GM18520 (cell line): Measurements from ENCODE around the gene PAXX.

Source experiments
- ATAC-seq: cut with Tn5 transposase; IDR thresholded peaks from one replicate; pipeline ENCODE4 v1.9.1; 2021; ENCODE audit not compliant: unreplicated experiment

PAXX gene

DNA sequence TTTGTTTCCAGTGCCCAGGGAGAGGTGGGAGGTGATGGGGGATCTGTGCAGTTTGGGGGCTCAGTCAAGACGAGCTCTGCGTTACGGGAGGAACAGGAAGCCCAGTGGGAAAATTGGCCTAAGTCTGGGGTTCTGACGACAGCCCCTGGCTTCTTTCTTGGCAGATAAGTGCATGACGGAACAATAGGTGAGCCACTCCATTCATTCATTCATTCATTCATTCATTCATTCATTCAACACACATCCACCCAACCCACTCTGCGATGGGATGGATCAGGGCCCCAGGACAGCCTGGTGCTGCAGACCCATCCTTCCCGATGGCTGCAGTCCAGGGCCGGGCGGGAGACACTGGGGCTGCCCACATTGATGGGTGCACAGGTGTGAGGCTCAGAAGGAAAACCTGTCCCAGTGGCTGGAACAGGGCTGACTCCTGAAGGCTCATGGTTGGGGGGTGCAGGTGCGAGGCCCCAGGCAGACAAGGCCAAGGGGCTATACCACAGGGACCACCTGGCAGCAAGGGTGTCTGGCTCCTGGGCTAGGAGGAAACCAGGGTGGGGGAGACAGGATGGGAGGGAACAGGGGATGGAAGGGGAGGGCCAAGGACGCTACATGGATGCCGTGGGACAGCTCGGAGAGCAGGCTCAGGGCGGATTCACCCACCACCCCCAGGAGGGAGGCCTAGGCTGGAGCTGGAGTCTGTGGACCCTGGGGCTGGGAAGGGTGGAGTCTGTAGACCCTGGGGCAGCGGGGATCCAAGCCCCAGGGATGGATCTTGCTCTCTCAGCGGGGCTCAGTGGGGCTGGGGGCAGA lies 11.3 kb upstream of the PAXX start:
- ATAC-seq = no peak

DNA sequence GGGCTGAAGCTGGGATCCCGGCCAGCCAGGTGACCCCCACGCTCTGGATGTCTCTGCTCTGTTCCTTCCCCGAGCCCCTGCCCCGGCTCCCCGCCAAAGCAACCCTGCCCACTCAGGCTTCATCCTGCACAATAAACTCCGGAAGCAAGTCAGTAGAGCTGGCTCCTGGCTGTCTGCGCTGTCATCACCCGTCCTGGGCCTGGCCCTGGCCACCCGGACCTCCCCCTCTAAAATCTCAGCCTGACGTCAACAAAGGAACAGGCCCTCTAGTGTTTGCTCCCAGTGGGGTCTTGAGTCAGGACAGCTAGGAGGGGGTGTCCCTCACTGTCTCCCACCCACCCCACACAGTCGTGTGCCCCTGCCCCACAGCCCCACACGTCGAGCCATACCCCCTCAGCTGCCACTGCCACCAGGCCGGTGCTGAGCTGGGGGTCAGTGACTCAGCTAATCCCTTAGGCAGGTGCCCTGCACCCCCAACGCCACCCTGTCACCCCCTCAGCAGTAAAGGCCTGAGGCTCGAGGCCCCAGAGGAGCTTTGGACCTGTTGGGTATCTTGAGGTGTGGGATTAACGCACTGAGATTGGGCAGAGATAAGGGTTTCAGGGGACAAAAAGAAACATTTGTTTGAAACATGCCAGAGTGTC lies 10.5 kb upstream of the PAXX start:
- ATAC-seq = no peak

DNA sequence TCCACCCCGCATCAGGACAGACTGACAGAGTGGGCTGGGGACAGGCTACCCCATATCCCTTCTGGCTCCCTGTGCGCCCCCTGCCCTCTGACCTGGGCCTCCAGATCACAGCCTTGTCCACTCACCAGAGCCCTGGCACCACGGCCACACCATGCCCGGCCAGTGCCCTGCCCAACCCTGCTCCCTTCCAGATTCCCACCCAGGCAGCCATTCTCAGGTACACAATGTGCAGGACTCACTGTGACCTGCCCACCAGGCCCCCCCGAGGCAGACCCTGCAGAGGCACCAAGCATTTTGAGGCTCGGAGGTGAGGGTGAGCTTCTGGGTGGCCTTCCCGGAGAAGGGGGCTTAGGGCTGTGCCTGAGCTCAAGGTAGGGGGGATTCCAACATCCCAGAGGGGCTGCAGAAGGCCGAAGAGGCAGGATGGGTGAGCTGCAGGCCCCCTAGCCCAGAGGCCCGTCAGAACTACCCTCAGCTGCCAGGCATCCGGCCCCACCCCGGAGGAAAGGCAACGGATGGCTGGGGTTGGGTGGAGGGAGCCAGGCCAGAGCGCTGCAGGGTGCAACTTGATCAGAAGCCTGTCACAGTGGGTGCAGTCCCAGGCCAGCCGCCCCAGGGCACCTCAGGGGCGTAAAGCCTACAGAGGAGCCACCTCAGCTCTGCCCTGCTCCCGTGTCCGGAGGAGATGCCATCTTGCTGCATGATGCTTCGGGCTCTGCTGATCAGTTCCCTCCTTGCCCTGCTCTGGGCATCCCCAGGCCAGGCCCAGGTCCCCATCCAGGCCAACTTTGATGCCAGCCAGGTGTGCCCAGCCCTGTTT lies 9.8 kb upstream of the PAXX start, which contains the start of gene LCNL1:
TSS of gene LCNL1 (plus strand) at position 762 of the 820 bp plus-strand sequence. CDS start 594 bp downstream, outside the sequence.
- no peak for ATAC-seq

DNA sequence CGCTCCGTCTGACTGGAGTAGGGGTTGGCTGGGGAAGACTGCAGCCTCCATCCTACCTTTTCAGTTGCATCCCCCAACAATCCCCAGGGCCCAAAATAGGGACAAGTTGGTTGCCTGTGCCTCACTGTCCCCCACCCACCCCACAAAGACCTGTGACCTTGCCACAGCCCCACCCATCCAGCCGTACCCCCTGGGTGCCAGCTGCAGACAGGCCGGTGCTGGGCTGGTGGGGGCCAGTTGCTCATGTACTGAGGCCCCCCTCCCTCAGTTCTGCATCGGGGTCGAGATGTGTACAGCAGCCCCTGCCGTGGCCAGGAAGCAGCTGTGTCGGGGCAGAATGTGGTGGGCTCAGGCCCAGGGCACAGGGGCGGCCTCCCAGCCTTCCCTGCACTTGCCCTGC lies 9.1 kb upstream of the PAXX start:
- ATAC-seq = no peak

DNA sequence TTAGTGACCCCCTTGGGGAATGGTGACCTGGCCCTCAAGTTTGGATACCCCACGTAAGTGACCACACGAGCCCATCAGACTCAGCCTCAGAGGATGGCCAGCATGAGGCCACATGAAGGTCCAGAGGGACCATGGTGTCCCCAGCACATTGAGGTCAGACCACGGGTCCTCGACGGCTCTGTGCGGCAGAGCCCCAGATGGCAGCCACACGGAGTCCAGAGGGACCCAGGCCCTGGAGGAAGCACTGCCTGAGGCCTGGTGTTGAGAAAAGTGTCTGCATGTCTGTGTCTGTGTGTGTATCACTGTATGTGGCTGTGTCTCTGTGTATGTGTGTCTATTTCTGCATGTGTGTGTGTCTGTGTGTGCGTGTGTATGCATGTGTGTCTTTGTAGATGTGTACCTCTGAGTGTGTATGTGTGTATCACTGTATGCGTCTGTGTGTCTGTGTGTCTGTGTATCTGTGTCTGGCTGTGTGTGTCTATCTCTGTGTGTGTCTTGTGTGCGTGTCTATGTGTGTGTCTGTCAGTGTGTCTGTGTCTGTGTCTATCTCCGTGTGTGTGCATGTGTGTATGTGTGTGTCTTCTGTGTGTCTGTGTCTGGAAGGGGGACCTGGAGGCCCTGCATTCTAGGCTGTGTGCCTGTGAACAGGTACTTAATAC lies 8.4 kb upstream of the PAXX start:
- ATAC-seq = no peak

DNA sequence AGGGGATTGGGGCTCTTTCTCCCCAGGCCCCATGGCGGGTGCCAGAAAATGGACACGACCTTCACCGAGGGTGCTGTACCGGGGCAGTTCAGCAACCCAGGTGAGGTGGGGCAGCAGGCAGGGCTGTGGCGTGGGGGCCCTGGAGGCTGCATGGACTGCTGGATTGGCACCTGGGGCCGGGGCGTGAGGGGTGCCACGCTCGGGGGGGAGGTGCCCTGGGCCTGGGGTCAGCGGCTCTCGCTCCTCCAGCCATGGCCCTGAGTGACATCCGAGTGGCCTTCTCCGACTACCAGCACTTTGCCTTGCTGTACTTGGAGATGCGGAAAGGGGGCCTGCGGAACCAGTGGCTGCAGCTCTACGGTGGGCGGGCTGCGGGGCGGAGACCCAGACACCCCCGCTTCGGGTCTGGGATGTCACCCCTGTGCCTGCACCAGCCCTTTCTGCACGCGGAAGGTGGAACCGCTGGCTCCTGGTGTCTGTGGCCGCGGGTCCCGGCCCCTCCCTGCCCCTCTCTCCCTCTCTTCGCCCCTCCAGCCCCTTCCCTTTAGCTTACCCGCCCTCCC lies 7.7 kb upstream of the PAXX start:
- no peak for ATAC-seq

DNA sequence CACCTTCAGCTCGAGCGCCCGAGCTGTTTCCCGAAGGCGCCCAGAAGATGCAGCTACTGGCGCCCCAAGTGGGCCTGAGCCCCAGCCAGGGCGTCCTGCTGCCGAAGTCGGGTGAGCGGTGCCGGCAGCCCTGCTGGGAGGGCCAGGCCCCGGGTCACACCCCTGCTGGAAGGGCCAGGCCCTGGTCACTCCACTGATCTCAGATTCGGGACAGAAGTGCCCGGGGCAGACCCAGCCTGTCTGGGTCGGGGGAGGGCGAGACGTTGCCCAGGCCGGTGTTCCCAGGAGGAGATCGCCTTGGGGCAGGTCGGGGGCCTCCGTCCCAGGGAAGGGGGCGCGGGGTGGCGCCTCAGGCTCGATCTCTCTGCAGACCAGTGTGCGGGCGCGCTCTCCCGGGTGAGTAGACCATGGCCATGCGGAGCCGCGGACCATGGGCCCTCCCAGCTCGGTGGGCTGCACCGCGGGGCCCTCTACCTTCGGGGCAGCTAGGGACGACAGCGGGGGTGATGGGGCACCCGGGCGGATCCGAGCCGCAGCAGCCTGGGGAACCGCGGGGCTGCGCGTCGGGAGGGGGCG lies 7.1 kb upstream of the PAXX start:
- no peak for ATAC-seq

DNA sequence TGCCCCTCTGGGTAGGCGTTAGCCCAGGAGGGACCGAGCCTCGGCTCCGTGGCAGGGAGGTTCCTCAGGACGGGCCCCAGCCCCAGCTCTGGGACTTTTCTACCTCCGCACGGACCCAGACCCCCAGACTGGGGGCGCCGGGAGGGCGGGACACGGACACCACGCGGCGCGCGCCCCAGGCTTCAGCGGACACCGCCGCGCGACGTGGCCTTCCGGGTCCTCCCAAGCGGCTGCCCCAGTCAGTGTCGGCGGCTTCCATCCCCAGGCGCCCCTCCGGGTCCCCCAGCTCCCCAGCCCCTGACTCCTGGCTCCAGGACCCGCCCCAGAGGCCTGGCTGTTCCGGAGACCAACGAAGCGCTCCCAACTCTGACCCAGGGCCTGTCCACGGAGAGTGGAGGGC lies 6.4 kb upstream of the PAXX start:
- ATAC-seq = no peak

DNA sequence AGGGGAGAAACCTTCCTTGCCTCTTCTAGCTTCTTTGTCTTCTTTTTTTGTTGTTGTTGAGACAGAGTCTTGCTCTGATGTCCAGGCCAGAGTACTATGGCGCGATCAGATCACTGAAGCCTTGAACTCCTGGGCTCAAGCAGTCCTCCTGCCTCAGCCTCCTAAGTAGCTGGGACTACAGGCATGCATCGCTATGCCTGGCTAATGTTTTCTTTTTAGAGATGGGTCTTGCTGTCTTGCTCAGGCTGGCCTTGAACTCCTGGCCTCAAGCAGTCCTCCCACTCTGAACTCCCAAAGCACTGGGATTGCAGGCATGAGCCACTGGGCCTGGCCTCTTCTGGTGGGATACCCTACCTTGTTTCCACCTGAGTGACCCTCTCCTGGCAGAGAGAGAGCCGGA lies 3.4 kb upstream of the PAXX start:
- ATAC-seq = no peak

DNA sequence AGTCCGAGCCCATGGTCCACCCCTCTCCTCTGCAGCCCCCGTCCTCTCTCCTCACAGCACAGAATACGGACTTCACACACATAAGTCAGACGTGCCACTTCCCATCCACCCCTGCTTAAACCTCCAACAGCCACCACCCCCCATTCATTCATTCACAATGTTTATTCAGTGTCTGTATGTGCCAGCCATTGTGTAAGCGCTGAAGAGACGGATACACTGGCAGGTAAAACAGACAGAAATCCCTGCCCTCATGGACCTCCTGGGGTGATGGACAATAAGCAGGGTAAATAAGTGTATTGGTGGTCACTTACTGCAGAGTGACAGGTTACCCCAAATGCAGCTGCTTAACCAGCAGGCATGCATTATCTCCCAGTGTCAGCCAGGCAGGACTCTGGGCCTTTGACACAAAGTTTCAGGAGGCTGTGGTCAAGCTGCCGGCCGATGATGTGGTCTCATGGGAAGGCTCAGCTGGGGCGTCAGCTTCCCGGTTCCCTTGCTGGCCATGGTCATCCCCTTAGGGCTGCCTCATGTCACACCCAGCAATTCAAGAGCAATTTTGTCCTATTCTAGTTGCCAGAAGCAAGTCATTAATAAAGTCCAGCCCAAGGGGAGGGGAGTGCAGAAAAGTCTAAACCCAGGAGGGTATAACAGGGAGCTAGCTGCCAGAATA lies 1.8 kb upstream of the PAXX start:
- no peak for ATAC-seq

DNA sequence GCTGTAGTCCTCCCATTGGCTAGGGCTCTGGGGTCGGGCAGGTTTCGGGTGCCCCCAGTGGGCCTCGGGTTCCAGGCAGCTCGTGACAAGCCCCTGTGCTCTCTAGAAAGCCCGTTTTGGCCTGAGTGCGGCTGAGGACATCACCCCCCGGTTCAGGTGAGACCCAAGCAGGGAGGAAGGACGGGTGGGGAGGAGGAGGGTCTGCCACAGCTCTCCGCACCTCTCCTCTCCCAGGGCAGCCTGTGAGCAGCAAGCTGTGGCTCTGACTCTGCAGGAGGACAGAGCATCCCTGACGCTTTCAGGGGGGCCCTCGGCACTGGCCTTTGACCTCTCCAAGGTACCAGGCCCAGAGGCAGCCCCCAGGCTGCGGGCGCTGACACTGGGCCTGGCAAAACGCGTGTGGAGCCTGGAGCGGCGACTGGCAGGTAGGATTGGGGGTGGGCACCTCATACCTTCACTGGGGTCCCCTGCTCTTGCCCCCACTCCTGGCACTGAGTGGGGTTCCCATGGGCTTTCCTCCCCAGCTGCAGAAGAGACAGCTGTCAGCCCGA lies 672 bp downstream of the PAXX start:
- no peak for ATAC-seq

DNA sequence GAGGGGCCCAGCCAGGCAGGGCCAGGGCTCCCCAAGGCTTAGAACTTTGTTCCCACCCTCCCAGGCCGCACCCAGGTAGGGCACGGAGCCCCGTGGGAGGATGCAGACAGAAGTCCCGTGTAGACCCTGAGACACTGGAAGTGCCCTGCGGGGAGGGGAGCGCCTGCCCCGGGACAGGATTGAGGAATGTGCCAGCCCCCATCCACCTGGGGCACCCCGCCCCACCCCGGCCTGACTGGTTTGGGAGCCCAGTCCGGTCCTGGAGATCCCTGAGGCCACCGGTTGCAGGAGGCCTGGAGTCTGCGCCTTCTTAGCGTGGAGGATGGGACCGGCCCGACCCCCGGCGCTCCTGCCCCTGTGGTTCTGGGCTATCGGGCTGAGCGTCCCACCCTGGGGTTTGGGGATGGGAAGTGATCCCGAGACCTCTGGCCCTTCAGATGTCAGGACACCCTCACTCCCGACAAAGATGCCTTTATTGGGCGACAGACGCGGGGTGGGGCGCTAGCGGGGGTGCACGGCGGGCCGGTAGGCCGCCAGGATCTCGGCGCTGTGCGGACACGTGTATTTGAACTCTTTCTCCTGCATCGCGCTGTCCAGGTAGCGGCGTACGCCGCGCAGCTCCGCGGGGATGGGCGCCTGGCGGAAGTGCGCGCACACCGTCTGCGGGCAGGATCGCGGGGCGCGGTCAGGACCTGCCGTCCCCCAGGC lies 2.1 kb downstream of the PAXX start:
- no peak for ATAC-seq

DNA sequence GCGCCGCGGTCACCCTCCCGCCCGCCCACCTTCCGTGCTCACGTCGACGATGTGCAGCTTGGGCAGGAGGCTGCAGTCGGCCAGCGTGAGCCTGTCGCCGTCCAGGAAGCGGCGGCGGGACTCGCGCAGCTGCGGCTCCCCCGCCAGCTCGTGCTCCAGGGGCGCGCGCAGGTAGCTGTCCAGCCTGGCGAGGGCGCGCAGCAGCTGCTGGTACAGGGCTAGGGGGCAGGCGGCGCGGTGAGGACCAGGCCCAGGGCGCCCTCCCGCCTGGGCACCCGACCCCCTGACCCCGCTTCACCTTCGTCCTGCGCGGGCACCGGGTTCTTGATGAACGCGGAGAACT lies 2.6 kb downstream of the PAXX start:
- no peak for ATAC-seq

DNA sequence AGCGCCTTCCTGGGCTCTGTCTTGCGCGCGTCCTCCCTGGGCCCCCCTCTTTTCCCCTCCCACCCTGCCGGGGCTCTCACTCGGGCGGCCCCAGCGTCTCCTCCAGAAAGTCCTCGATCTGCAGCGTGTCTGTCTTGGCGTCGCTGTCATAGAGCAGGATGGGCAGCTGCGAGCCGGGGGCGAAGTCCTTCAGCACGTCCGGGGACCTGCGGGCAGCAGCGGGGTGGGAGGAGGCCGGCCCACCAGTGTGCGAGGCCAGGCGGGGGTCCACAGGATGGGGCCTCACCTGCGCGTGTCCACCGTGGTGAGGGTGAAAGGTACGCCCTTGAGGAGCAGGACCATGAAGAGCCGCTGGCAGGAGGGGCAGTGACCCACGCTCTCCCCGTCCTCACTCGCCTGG lies 3.1 kb downstream of the PAXX start:
- no peak for ATAC-seq

DNA sequence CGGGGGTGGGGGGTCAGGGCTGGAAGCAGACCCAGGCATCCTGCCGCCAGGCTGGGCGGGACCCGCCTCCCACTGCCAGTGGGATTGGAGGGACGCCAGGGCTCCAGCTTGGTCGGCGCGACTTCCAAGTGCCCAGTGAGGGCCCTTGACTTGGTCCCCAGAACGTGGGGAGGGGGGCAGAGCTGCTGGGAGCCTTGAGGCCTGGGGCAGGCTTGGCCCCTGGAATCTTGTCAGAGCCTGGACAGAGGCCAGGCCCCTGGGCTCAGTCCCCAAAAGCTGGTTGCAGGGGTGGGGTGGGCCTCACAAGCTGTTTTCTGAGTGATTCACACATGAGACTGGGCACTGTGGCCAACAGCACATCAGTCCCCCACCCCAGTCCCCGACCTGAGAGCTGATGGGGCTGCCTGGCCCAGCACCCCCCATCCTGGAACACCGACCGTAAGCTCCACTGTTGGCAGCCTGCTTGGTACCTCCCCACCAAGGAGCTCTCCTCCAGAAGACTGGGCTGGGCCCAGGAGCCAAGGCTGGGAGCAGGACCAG lies 3.6 kb downstream of the PAXX start:
- ATAC-seq = no peak

DNA sequence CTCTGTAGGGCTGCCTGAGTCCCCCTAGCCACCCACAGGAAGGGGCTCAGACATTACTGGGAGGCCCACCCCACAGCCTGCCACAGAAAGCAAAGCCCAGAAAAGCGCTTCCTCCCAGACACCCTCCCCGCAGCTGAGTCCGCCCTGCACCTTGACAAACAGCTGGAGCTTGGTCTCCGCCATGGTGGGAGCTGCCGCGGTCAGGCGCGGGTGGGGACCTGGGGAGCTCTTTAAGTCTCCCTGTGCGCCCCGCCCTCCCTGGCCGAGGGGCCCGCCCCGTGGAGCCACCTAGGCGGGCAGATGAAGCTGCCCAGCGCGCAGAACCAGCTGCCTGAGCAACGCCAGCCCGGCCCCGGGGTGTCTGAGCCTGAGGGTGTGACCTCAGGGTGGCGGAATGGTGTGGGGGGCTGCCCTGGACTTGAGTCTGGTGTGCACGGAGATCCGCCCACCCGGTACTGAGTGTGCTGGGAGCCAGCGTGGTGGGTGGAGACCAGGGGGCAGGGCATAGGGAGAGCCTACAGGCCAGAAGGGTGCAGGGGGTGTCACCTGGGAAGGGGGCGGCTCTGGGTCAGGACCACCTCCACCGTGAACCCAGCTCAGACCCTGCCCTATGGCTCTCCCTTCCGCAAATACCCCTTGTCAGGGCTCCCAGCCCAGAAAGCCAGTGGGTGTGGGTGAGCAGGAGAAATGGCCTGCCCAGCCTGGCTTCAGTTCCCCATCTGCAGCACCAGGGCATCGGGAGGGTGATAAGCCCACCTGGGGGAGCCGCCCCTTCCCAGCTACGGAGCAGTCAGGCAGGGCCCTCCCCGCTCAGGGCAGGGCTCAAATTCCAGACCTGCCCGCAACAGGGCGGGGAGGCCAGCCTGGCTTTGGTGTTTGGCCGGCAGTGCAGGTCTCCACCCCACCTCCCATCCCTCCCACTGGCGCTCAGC lies 4.4 kb downstream of the PAXX start, which contains the start of gene CLIC3:
TSS of gene CLIC3 (minus strand) at position 208 of the 932 bp plus-strand sequence. CDS start at position 183, 25 bp downstream.
- no peak for ATAC-seq

DNA sequence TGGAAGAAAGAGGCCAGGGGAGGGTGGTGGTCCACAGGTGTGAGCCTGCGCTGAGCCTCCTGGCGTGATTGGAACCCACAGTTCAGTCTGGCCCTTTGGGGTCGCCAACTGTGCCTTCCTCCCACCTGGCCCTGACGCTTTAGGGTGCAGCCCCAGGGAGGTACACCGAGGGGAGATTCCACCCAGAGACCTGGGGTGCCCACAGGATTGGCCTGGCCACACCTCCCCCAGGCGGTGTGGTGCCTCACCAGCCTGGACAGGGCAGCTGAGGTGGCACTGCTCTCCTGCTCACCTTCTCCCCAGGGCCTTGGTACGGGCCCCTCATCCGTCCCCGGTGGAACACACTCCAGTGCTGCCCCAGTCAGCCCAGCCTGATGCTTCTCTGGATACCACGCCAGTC lies 5.1 kb downstream of the PAXX start:
- ATAC-seq = no peak

DNA sequence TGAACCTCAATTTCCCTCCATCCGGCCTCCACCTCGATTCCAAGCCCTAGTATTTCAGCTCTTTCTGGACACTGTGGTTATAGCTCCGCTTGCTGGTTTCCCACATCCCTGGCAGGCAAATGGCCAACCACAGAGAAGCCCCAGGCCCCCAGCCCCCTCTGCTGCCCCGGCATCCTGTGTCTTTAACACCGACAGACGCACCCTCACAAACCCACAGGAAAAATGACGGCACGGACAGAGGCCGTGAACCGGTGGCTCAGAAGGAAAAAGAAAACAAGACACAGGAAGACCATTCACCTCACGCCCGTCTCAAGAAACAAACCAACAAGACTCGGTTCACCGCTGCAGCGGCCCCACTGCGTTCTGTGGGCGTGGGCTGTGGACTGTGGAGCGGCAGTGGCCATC lies 5.6 kb downstream of the PAXX start:
- ATAC-seq = no peak
